HUES48 (cell line): ENCODE measurements around the gene ORAI1.
"Not testable (repeated sequence)": the region's sequence is repeated elsewhere in the genome, so short reads cannot be mapped to it uniquely, and the experiment has no call there.

Source experiments
- H3K27ac ChIP-seq: one replicate; pipeline ENCODE4 v1.7.0; 2013; ENCODE audit warnings: low read depth, low read length, inconsistent platforms
- H3K27me3 ChIP-seq: 2 replicates; pipeline ENCODE4 v1.6.1; 2013; ENCODE audit warnings: mild to moderate bottlenecking, low read length; ENCODE audit not compliant: control insufficient read depth, insufficient read depth
- H3K36me3 ChIP-seq: 2 replicates; pipeline ENCODE4 v1.6.1; 2013; ENCODE audit warnings: low read length; ENCODE audit not compliant: control insufficient read depth, insufficient read depth
- H3K4me1 ChIP-seq: 2 replicates; pipeline ENCODE4 v1.6.1; 2013; ENCODE audit warnings: mild to moderate bottlenecking, low read length; ENCODE audit not compliant: control insufficient read depth, insufficient read depth
- H3K4me3 ChIP-seq: 2 replicates; pipeline ENCODE4 v1.5.1; 2013; ENCODE audit warnings: mild to moderate bottlenecking, low read depth, low read length
- H3K9ac ChIP-seq: 2 replicates; pipeline ENCODE4 v1.6.1; 2013; ENCODE audit warnings: mild to moderate bottlenecking, low read depth, low read length, moderate library complexity
- H3K9me3 ChIP-seq: 2 replicates; pipeline ENCODE4 v1.6.1; 2013; ENCODE audit warnings: low read length; ENCODE audit not compliant: control insufficient read depth, insufficient read depth

The ORAI1 gene

GRCh38 chr12:121676190-121676589 is 49.9 kb downstream of the ORAI1 start:
- Histone ChIP-seq H3K4me1 (peaks cover 18% of the 10 kb centered on the region; the same call in 1 of the 2 replicates), H3K27me3 (no peaks in the 10 kb centered on the region), H3K9ac (no peak overlapping the region)

GRCh38 chr12:121678305-121678704 is 52.0 kb downstream of the ORAI1 start:
- no peak overlapping the region for H3K9ac ChIP-seq
- H3K36me3 ChIP-seq: no peaks in the 10 kb centered on the region
- no peaks in the 10 kb centered on the region for H3K9me3 ChIP-seq
- H3K4me3 ChIP-seq: no peak overlapping the region
- peaks cover 5% of the 10 kb centered on the region; the same call in 1 of the 2 replicates for H3K4me1 ChIP-seq
- no peak overlapping the region for H3K27ac ChIP-seq
- no peaks in the 10 kb centered on the region for H3K27me3 ChIP-seq

More at GRCh38 chr12:121676190-121676589, 49.9 kb downstream of the ORAI1 start:
- Histone ChIP-seq H3K27ac (no peak overlapping the region), H3K9me3 (no peaks in the 10 kb centered on the region), H3K36me3 (no peaks in the 10 kb centered on the region), H3K4me3 (no peak overlapping the region)

- no peaks in the 10 kb centered on the region for H3K27me3 ChIP-seq
- peak overlapping the region; percentile 13 for H3K27ac ChIP-seq
- no peak overlapping the region for H3K4me3 ChIP-seq
- no peak overlapping the region for H3K9ac ChIP-seq
- 0 out of 2 replicates have a peak, but pooled peaks cover 3% of the 10 kb centered on the region for H3K4me1 ChIP-seq
- H3K9me3 ChIP-seq: no peaks in the 10 kb centered on the region
- no peaks in the 10 kb centered on the region for H3K36me3 ChIP-seq
Measured at GRCh38 chr12:121678716-121679300, 52.5 kb downstream of the ORAI1 start.

GRCh38 chr12:121679661-121680197 is 53.4 kb downstream of the ORAI1 start:
- not testable (repeated sequence) for H3K9me3 ChIP-seq, H3K27me3 ChIP-seq, H3K4me3 ChIP-seq, H3K9ac ChIP-seq, H3K4me1 ChIP-seq, H3K36me3 ChIP-seq, H3K27ac ChIP-seq

GRCh38 chr12:121688966-121689365 is 62.6 kb downstream of the ORAI1 start:
- no peak overlapping the region for H3K27ac ChIP-seq
- H3K4me3 ChIP-seq: no peak overlapping the region
- peaks cover 3% of the 10 kb centered on the region; the same call in 1 of the 2 replicates for H3K4me1 ChIP-seq
- H3K27me3 ChIP-seq: no peaks in the 10 kb centered on the region
- no peaks in the 10 kb centered on the region for H3K36me3 ChIP-seq
- H3K9me3 ChIP-seq: no peaks in the 10 kb centered on the region
- no peak overlapping the region for H3K9ac ChIP-seq

- no peak overlapping the region for H3K27ac ChIP-seq
- no peaks in the 10 kb centered on the region for H3K9me3 ChIP-seq
- no peaks in the 10 kb centered on the region for H3K27me3 ChIP-seq
- H3K4me3 ChIP-seq: no peak overlapping the region
- no peaks in the 10 kb centered on the region for H3K36me3 ChIP-seq
- peaks cover 3% of the 10 kb centered on the region; the same call in 1 of the 2 replicates for H3K4me1 ChIP-seq
- no peak overlapping the region for H3K9ac ChIP-seq
Measured at GRCh38 chr12:121689430-121689829, 63.1 kb downstream of the ORAI1 start.
